ENCODE measurements around the gene BTBD2. TPM values are rescaled to one million over a fixed set of nuclear protein-coding genes. Genes with fewer than 3 reads are reported as not detected.

The BTBD2 gene
- total and polyA plus RNA-seq, 2 of the 13 experiments (the other 11 are each of a cell fraction or from before 2014, with no cell fraction given), result 28.1 to 45.3 TPM

GRCh38 chr19:2049741-2050348, 34.3 kb upstream of the BTBD2 start (continued):
- TF ChIP-seq TEAD2 (CRISPR knock-in tag; IDR thresholded peaks at IDR 0.05) (no peak), RAD51 (IDR thresholded peaks at IDR 0.05; ENCODE audit: borderline replicate concordance) (no peak), ZNF225 (CRISPR knock-in tag; IDR thresholded peaks at IDR 0.05) (no peak), KDM3A (CRISPR knock-in tag; IDR thresholded peaks at IDR 0.05; ENCODE audit: low read depth) (no peak), DRAP1 (CRISPR knock-in tag; IDR thresholded peaks at IDR 0.05) (0 out of 2 replicates have a peak, but pooled peaks have one; percentile 28), MEIS2 (CRISPR knock-in tag; IDR thresholded peaks at IDR 0.05) (0 out of 2 replicates have a peak, but pooled peaks have one; percentile 41), FOXK1 (CRISPR knock-in tag; IDR thresholded peaks at IDR 0.05; ENCODE audit: borderline replicate concordance, low read depth) (no peak), ZNF788 (CRISPR knock-in tag; IDR thresholded peaks at IDR 0.05; ENCODE audit: borderline replicate concordance) (peak; percentile 49; the same call in 1 of the 2 replicates), ZFY (CRISPR knock-in tag; IDR thresholded peaks at IDR 0.05) (no peak), ZNF841 (CRISPR knock-in tag; IDR thresholded peaks at IDR 0.05; ENCODE audit: borderline replicate concordance) (no peak), MLX (CRISPR knock-in tag; IDR thresholded peaks at IDR 0.05) (no peak), HNRNPLL (IDR thresholded peaks at IDR 0.05; ENCODE audit: low read depth, low read length, poor library complexity, severe bottlenecking) (peak; percentile 26), ZNF639 (CRISPR knock-in tag; conservative IDR thresholded peaks at IDR 0.05) (no peak), ZNF101 (CRISPR knock-in tag; IDR thresholded peaks at IDR 0.05; ENCODE audit: borderline replicate concordance, low read depth) (no peak), ZBTB21 (CRISPR knock-in tag; IDR thresholded peaks at IDR 0.05) (no peak), NCOR1 (IDR thresholded peaks at IDR 0.05; ENCODE audit: borderline replicate concordance, low read length) (no peak), THAP9 (CRISPR knock-in tag; IDR thresholded peaks at IDR 0.05; ENCODE audit: borderline replicate concordance) (no peak), RBFOX2 (IDR thresholded peaks at IDR 0.05; ENCODE audit: low read depth, low read length) (peak; percentile 38; the same call in 1 of the 2 replicates), PITX1 (CRISPR knock-in tag; IDR thresholded peaks at IDR 0.05) (no peak), THAP7 (CRISPR knock-in tag; IDR thresholded peaks at IDR 0.05) (no peak), ATF2 (CRISPR knock-in tag; IDR thresholded peaks at IDR 0.05) (peak; percentile 77; the same call in 1 of the 2 replicates), JARID2 (CRISPR knock-in tag; IDR thresholded peaks at IDR 0.05; ENCODE audit: insufficient replicate concordance) (no peak), PCBP2 (optimal IDR thresholded peaks at IDR 0.05; ENCODE audit: low read depth, low read length, poor library complexity, severe bottlenecking) (no peak)

All from HepG2 (cell line).